DOHH2 (cell line): ENCODE measurements around the gene RPH3AL.
A peak's percentile ranks its signal among the peaks of the same experiment; 100 is the strongest.

Experiments used
- H3F3A ChIP-seq: fragments of 200-600 bp; sonication (generic), shearing (Covaris generic); 2 replicates; pipeline ENCODE4 v1.6.0; 2016; ENCODE audit warnings: antibody characterized with exemption, mild to moderate bottlenecking; ENCODE audit not compliant: control insufficient read depth, insufficient read depth
- H3K27ac ChIP-seq: fragments of 200-600 bp; sonication (generic); 2 replicates; pipeline ENCODE4 v1.5.1; 2014; ENCODE audit warnings: low read depth, mild to moderate bottlenecking, low read length, moderate library complexity
- H3K27me3 ChIP-seq: fragments of 200-600 bp; sonication (generic); 2 replicates; pipeline ENCODE4 v1.6.1; 2014; ENCODE audit warnings: mild to moderate bottlenecking, low read length, mixed read lengths; ENCODE audit not compliant: control insufficient read depth
- H3K36me3 ChIP-seq: fragments of 200-600 bp; sonication (generic); 2 replicates; pipeline ENCODE4 v1.6.1; 2014; ENCODE audit warnings: mild to moderate bottlenecking, low read length, moderate library complexity, mixed read lengths; ENCODE audit not compliant: control insufficient read depth
- H3K4me1 ChIP-seq: fragments of 200-600 bp; sonication (generic); 2 replicates; pipeline ENCODE4 v1.6.1; 2014; ENCODE audit warnings: mild to moderate bottlenecking, low read length, mixed read lengths; ENCODE audit not compliant: control insufficient read depth
- H3K4me2 ChIP-seq: fragments of 200-600 bp; sonication (generic); 2 replicates; pipeline ENCODE4 v1.6.0; 2014; ENCODE audit warnings: mild to moderate bottlenecking, low read length, moderate library complexity
- H3K4me3 ChIP-seq: fragments of 200-600 bp; sonication (generic); 2 replicates; pipeline ENCODE4 v1.5.1; 2014; ENCODE audit warnings: mild to moderate bottlenecking, low read length, mixed read lengths
- H3K79me2 ChIP-seq: fragments of 200-600 bp; sonication (generic); 2 replicates; pipeline ENCODE4 v1.6.1; 2014; ENCODE audit warnings: mild to moderate bottlenecking, low read length, mixed read lengths; ENCODE audit not compliant: control insufficient read depth
- H3K9me2 ChIP-seq: fragments of 200-600 bp; sonication (generic); replicated peaks from 2 replicates; pipeline ENCODE4 v1.6.1; 2014; ENCODE audit warnings: mild to moderate bottlenecking, low read length, mixed read lengths; ENCODE audit not compliant: control insufficient read depth
- H3K9me3 ChIP-seq: fragments of 200-600 bp; sonication (generic); 2 replicates; pipeline ENCODE4 v1.6.1; 2014; ENCODE audit warnings: antibody characterized with exemption, low read length, mixed read lengths; ENCODE audit not compliant: control insufficient read depth, insufficient read depth
- H4K20me1 ChIP-seq: fragments of 200-600 bp; sonication (generic); 2 replicates; pipeline ENCODE4 v1.6.0; 2014; ENCODE audit warnings: low read depth, mild to moderate bottlenecking, antibody characterized with exemption, low read length, moderate library complexity; ENCODE audit not compliant: control insufficient read depth, insufficient read depth
- EZH2phosphoT487 ChIP-seq: fragments of 200-600 bp; sonication (generic); IDR thresholded peaks from 2 replicates; pipeline ENCODE4 v1.6.1; 2017; ENCODE audit warnings: borderline replicate concordance, mild to moderate bottlenecking, antibody characterized with exemption, low read length, moderate library complexity, mixed read lengths
- TF ChIP-seq, protein P1 (sequence below): fragments of 200-600 bp; sonication (generic); IDR thresholded peaks from one replicate; pipeline ENCODE4 v1.5.1; 2014; ENCODE audit warnings: antibody characterized with exemption, mild to moderate bottlenecking, low read depth, low read length; ENCODE audit not compliant: poor library complexity, severe bottlenecking

RPH3AL gene

DNA sequence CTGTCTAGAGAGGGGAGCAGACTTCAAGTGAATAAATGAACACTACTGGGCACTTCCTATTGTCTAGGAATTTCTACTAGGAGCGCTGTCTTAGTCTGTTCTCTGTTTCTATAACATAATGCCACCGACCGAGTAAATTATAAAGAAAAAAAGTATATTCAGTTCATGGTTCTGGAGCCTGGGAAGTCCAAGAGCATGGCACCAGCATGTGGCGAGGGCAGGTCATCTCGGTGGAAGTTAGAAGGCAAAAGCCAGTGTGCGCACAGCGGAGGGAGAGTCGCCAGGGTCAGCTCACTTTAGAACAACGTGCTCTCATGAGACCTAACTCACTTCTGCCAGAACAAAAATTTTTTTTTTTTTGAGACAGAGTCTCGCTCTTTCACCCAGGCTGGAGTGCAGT lies 35.5 kb upstream of the RPH3AL start:
- H3K36me3 ChIP-seq = no peaks in the 10 kb centered on the region
- no peak for TF ChIP-seq EZH2phosphoT487
- TF ChIP-seq, protein P1, sequence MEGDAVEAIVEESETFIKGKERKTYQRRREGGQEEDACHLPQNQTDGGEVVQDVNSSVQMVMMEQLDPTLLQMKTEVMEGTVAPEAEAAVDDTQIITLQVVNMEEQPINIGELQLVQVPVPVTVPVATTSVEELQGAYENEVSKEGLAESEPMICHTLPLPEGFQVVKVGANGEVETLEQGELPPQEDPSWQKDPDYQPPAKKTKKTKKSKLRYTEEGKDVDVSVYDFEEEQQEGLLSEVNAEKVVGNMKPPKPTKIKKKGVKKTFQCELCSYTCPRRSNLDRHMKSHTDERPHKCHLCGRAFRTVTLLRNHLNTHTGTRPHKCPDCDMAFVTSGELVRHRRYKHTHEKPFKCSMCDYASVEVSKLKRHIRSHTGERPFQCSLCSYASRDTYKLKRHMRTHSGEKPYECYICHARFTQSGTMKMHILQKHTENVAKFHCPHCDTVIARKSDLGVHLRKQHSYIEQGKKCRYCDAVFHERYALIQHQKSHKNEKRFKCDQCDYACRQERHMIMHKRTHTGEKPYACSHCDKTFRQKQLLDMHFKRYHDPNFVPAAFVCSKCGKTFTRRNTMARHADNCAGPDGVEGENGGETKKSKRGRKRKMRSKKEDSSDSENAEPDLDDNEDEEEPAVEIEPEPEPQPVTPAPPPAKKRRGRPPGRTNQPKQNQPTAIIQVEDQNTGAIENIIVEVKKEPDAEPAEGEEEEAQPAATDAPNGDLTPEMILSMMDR = no peak
- H3K79me2 ChIP-seq = no peaks in the 10 kb centered on the region
- H4K20me1 ChIP-seq = no peaks in the 10 kb centered on the region
- peaks cover 9% of the 10 kb centered on the region for H3K4me1 ChIP-seq
- H3K9me3 ChIP-seq = no peaks in the 10 kb centered on the region
- peaks cover 5% of the 10 kb centered on the region for H3K27me3 ChIP-seq
- H3K4me2 ChIP-seq = no peak overlapping the region
- H3F3A ChIP-seq = no peaks in the 10 kb centered on the region
- no peak overlapping the region for H3K27ac ChIP-seq
- H3K9me2 ChIP-seq = no peaks in the 10 kb centered on the region
- no peak overlapping the region for H3K4me3 ChIP-seq

DNA sequence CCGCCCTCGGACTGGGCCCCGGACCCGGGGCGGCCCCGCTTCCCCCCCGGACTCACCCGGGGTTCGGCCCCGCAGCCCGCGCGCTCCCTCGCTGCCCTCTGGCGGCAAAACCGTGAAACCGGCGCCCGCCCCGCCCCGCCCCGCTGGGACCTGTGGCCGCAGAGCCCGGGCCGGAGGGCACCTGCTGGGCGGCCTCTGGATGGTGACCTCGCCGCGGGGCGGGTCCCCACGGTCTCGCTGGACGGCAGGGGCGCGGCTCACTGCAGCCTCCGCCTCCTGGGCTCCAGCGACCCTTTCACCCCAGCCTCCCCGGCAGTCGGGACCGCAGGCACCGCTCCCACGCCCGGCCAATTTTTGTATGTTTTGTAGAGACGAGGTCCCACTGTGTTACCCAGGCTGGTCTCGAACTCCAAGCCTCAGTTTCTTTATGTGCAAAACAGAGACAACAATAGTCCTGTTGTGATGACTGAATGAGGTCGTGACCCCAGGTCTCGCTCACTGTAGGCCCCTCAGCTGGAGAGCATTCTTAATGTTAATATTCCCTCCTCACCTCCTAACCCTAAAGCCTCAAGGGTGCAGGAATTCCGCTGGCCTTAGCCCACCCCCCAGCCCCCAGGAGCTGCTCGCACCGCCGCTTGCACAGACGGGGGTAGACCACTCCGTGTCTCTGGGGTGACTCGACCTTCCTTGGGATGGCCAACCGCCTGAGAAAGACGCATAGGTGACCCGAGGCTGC lies 33.7 kb upstream of the RPH3AL start:
- H3K4me1 ChIP-seq = peaks cover 9% of the 10 kb centered on the region
- no peak for TF ChIP-seq EZH2phosphoT487
- TF ChIP-seq, protein P1 = peak; percentile 26
- no peak overlapping the region for H3K27ac ChIP-seq
- no peaks in the 10 kb centered on the region for H3K9me3 ChIP-seq
- peaks cover 6% of the 10 kb centered on the region for H3K27me3 ChIP-seq
- H3K36me3 ChIP-seq = no peaks in the 10 kb centered on the region
- H3K9me2 ChIP-seq = no peaks in the 10 kb centered on the region
- peak overlapping the region; percentile 51 for H3K4me2 ChIP-seq
- H3F3A ChIP-seq = no peaks in the 10 kb centered on the region
- H4K20me1 ChIP-seq = no peaks in the 10 kb centered on the region
- H3K4me3 ChIP-seq = peak overlapping the region; percentile 54
- no peaks in the 10 kb centered on the region for H3K79me2 ChIP-seq

DNA sequence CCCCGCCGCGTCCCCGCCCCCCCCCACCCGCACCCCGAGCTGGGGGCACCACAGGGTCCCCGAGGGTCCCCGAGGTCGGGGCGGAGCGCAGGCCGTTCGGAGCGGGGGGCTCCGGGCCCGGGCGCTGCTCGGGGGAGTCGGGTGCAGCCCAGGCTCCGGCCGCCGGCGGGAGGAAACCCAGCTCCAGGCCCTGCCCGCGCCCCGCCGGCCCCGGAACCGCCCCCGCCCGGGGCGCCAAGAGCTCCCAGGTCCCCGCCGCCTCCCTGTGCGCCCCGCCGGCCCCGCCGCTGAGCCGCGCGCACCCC lies 33.2 kb upstream of the RPH3AL start:
- Histone ChIP-seq H3K9me2 (no peaks in the 10 kb centered on the region), H3K4me3 (peak overlapping the region; percentile 54), H3K27me3 (peaks cover 6% of the 10 kb centered on the region), H3K4me2 (no peak overlapping the region), H4K20me1 (no peaks in the 10 kb centered on the region), H3K79me2 (no peaks in the 10 kb centered on the region), H3K27ac (no peak overlapping the region), H3K9me3 (no peaks in the 10 kb centered on the region), H3K4me1 (peaks cover 9% of the 10 kb centered on the region), H3K36me3 (no peaks in the 10 kb centered on the region), H3F3A (no peaks in the 10 kb centered on the region)
- TF ChIP-seq, protein P1 = no peak
- TF ChIP-seq EZH2phosphoT487 = no peak
